GM19395 (cell line): ENCODE measurements around the gene OPN1SW.

Source experiments
- ATAC-seq: cut with Tn5 transposase; IDR thresholded peaks from one replicate; pipeline ENCODE4 v1.9.1; 2021; ENCODE audit warnings: mild to moderate bottlenecking, moderate library complexity; ENCODE audit not compliant: unreplicated experiment

The OPN1SW gene

GRCh38 chr7:128775744-128776474 is at the start of gene OPN1SW:
Gene OPN1SW, minus strand, starts transcription at chr7:128775794. Its CDS starts 13 bp downstream, at chr7:128775781.
- no peak for ATAC-seq

- no peak for ATAC-seq
Observed at GRCh38 chr7:128821724-128822123, 46.1 kb upstream of the OPN1SW start.

- no peak for ATAC-seq
Observed at GRCh38 chr7:128818694-128819093, 43.1 kb upstream of the OPN1SW start.

DNA sequence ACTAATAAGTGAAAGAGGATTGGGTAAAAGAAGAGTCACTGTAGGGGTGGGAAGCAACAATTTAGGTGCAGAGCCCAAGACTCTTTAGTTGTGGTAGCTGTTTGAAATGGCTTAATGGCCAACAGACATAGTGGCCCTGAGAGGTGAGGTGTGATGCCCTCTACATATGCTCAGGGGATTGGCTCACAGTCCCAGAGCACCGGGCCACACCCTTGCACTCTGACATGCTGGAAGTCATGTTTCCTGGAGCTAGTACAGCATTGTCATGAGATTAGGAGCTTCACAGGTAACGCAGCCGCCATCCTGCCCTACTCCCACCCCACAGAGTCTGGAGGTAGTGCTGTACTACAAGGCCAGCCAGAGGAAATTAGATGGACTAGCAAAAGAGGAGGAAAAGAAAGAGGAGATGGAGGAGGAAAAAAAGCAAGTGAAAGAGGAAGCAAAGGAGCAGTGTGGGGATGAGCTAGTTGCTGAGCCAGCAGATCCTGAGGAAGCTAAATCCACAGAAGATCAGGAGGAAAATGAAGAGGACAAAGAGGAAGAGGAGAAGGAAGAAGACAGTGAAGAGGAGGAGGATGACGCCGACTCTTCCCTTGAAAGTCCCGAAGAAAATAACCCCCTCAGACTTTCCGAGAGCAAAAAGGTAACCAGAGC is 39.8 kb upstream of the OPN1SW start:
- ATAC-seq, result no peak

- no peak for ATAC-seq
Observed at GRCh38 chr7:128814499-128814898, 38.9 kb upstream of the OPN1SW start.

DNA sequence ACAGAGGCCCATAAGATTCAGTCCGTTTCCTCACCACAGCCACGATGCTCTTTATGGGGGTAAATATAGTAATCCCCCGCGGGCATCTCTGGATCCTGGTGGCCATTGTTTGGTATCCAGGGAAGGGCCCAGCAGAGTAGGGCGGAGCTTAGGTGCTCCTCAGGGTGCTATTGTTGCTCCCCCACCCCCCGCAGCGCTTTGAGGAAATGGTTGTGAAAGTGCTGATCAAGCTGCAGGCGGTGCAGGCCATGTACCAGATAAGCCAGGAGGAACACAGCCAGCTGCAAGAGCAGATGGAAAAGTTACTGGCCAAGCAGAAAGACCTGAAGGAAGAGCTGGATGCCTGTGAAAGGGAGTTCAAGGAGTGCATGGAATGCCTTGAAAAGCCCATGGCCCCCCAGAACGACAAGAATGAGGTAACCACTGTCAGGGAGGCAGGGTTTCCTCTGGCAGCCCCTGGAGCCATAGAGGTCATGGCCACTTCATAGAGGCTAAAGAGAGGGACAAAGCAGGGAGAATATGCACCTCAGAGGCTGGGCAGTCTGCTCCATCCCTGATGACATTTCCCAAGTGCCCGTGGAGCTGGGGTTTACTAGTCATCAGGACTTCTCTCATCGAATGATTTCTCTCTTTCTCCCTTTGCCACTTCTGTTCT is 37.0 kb upstream of the OPN1SW start:
- no peak for ATAC-seq

DNA sequence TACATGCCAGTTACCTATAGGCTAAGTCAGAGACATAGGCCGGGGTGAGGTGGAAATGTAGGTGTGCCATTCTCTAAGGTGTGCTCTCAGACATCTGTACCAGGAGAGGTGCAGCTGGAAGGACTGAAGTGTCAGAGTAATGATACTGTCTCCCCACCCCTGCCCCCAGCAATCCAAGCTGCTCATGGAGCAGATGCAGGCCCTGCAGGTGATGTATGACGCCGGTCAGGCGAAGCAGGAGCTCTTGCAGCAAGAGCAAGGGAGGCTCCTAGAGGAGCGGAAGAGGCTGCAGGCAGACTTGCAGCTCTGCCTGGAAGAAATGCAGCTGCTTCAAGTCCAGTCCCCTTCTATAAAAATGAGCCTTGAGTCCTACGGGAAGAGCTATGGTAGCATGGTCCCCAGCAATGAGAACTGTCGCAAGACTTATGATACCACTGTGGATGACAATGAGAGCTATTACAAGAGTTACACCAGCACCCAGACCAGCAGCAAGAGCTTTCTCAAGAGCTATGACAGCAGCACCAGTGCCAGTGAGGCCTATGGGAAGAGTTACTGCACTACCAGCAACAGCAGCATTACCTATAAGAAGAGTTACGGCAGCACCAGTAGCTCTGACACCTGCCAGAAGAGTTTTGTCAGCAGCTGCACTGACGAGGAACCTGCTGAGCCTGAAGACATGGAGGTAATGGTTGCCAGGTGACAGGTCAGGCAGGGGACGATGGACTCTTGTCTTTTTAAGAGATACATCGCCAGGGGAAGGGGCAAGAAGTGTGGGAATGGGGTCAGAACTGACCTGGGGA is 36.2 kb upstream of the OPN1SW start:
- ATAC-seq, result no peak

DNA sequence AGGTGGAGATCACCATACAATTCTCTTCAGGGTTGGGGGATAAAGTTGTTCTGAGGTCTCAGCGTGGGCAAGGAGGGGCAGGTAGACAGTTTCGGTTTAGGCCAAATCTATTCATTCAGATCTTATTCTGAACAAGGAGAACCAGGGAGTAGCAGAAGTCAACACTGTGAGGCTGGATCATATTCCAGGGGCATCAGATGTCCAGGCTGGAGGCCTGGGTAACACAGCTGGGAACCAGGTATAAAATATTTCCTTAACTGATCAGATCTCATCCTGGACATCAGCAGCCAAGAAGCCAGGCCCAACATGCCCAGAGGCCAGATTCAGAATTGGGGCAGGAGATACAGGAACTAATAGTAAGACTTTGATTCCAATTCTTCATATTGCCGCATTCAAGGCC is 35.4 kb upstream of the OPN1SW start:
- no peak for ATAC-seq

GRCh38 chr7:128810473-128810872 is 34.9 kb upstream of the OPN1SW start:
- ATAC-seq, result no peak

DNA sequence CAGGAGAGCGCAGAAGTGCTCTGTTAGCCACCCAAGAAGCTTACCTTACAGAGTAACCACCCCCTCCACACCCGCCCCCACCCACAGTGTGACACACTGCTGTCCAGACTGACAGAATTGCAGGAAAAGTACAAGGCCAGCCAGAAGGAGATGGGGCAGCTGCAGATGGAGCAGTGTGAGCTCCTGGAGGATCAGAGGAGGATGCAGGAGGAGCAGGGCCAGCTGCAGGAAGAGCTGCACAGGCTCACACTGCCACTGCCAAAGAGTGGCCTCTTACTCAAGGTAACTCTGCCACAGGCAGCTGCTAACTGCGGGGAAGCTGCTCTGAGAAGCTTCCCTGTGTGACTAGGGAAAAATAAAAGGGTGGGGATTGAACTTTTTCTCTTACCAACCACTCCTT is 33.8 kb upstream of the OPN1SW start:
- ATAC-seq, result no peak

GRCh38 chr7:128807191-128807590 is 31.6 kb upstream of the OPN1SW start:
- no peak for ATAC-seq

DNA sequence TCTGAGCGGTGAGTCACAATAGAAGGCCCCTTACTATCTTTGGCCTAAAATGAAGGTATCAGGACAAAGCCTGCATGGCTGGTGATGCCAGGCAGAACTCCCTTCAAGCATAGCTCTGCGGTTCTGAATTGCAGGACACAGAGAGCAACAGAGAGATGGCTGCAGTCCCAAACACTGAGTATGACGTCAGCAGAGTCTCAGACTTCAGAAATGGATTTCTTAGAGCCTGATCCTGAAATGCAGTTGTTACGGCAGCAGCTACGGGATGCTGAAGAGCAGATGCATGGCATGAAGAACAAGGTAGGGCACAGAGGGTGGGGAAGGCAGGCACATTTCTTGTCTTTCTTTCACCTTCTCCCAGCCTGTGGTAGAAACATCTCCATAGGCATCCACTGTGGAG is 29.6 kb upstream of the OPN1SW start:
- no peak for ATAC-seq

DNA sequence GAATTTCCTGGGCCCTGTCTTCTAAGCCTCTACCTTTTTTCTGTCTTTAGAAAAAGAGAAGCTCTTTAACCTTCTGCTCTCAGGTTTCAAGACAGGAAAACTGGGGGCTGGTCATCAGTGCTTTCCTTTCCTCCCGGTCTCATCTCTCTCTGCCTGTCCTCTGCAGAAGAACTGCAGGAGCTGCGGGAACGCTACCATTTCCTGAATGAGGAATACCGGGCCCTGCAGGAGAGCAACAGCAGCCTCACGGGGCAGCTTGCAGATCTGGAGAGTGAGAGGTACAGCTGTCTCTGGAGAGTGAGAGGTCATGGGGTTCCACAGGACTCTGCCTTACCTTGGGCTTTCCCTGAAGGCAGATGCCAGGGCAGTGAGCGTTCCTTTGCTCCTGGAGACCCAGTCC is 28.9 kb upstream of the OPN1SW start:
- ATAC-seq, result no peak

- no peak for ATAC-seq
Observed at GRCh38 chr7:128801667-128802418, 26.2 kb upstream of the OPN1SW start.

- ATAC-seq, result no peak
Observed at GRCh38 chr7:128801003-128801402, 25.4 kb upstream of the OPN1SW start.

DNA sequence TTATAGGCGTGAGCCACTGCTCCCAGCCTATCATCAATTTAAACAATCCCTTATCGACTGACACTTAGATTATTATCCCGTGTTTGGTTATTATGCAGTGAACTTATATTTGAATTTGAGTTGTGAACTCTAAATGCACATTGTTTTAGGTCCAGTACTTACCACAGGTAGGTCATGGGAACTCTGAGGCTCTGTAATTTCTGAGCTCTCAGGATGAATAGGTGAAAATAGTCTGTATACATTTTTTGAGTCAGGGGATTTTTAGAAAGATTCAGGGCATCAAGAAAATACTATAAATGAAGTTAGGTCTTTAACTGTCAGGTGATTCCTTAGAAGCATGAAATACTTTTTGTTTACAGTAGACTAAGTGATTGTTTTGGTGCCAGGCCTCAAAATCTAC is 25.0 kb upstream of the OPN1SW start:
- no peak for ATAC-seq

DNA sequence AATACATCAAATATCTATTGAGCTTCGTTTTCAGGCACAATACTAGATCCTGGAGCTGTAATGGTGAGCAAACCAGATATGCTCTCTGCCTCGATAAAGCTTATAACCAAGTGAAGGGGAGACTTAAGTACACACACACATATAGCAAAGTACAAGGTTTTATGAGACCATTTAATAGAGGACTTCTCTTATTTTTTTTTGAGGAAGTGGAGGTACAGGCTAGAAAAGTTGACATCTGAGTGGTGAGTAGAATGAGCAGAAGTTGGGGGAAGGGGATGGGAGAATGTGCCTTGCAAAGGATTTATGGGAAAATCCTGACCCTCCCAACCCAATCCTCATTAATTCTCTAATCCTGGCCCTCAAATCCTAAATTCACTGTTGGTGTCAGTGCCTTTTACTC is 23.9 kb upstream of the OPN1SW start:
- ATAC-seq, result no peak

- ATAC-seq, result no peak
Observed at GRCh38 chr7:128796327-128796726, 20.7 kb upstream of the OPN1SW start.

DNA sequence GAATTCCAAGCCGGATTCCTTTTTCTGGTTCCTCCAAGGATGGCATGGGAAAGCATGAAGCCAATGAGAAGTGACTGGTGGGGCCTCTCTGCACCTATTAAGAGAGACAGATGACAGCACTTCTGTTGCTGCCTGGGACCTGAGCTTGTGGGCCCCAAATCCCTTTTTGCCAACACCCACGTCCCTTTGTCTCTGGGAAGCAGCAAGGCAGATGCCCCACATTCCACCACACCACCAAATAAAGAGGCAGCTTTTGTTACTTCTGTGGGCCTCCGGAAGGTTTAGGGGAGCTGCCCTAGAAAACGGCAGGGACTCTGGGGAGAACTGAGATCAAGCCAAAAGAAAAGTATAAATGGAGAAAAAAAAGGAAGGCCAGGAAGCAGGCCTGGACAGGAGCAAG is 19.5 kb upstream of the OPN1SW start:
- ATAC-seq, result no peak

- no peak for ATAC-seq
Observed at GRCh38 chr7:128794436-128794835, 18.8 kb upstream of the OPN1SW start.

- no peak for ATAC-seq
Observed at GRCh38 chr7:128794020-128794419, 18.4 kb upstream of the OPN1SW start.
